Activated CD4-positive, alpha-beta T cell treated with anti-CD3 and anti-CD28 coated beads for 36 hours (primary cell): ENCODE measurements around the gene FRMD4A. TPM values are rescaled to one million over a fixed set of nuclear protein-coding genes. Genes with fewer than 3 reads are reported as not detected.

Experiments
- ATAC-seq: fragments of 200-7000 bp; cut with Tn5 transposase; one replicate; pipeline ENCODE4 v1.10.0; 2021; ENCODE audit warnings: mild to moderate bottlenecking, moderate library complexity
- CTCF ChIA-PET: fragments of 350-600 bp; sonication (Branson Sonifier 250); formaldehyde crosslinking; loops from one replicate; lab custom pipeline; 2021; ENCODE audit warnings: antibody characterized with exemption; lab: Charles Lee
- POLR2A ChIA-PET: fragments of 350-600 bp; sonication (Branson Sonifier 250); formaldehyde crosslinking; loops from one replicate; lab custom pipeline; 2021; ENCODE audit warnings: antibody characterized with exemption, inconsistent platforms; lab: Charles Lee
- DNase-seq: peaks from one replicate; pipeline ENCODE4 v3.0.0-alpha.2; 2020
- H3K27ac Mint-ChIP-seq: one replicate; pipeline ENCODE4 v1.8.0; 2021; ENCODE audit warnings: mixed read lengths
- H3K27me3 Mint-ChIP-seq: one replicate; pipeline ENCODE4 v1.8.0; 2021; ENCODE audit warnings: mixed read lengths
- H3K36me3 Mint-ChIP-seq: one replicate; pipeline ENCODE4 v1.8.0; 2021; ENCODE audit warnings: low read depth, mixed read lengths
- H3K4me1 Mint-ChIP-seq: one replicate; pipeline ENCODE4 v1.8.0; 2021; ENCODE audit warnings: mixed read lengths
- H3K4me3 Mint-ChIP-seq: one replicate; pipeline ENCODE4 v1.8.0; 2021; ENCODE audit warnings: mild to moderate bottlenecking, moderate library complexity, mixed read lengths
- H3K9me3 Mint-ChIP-seq: one replicate; pipeline ENCODE4 v1.8.0; 2021; ENCODE audit warnings: low read depth, mixed read lengths
- intact Hi-C, 2 experiments: fragments of 100-400 bp; cut with DNase I in 1 of 2; cut with micrococcal nuclease in 1 of 2; formaldehyde crosslinking; loops; one replicate each; pipeline versions ENCODE4 v1.14.2 to v1.15.1; 2022 to 2024; cut with DNase I, micrococcal nuclease
- total RNA-seq, 2 experiments: library from RNA; stranded (reverse); gene quantifications; one replicate each; pipeline ENCODE4 v1.2.3, GENCODE V29; 2021

Gene FRMD4A
- total RNA-seq, 2 experiments from 2014 or later = 0.85 to 1.3 TPM

- CTCF ChIA-PET = no interaction called here
- POLR2A ChIA-PET = no interaction called here
- Mint-ChIP-seq H3K36me3 (no peaks in the 10 kb centered on the region), H3K27me3 (peaks cover 67% of the 10 kb centered on the region), H3K27ac (no peak overlapping the region), H3K4me3 (no peak overlapping the region), H3K9me3 (no peaks in the 10 kb centered on the region), H3K4me1 (peaks cover 15% of the 10 kb centered on the region)
- ATAC-seq (no peak), DNase-seq (no peak)
- intact Hi-C loops = no loop called here
These were observed 159.4 kb downstream of the FRMD4A start for GRCh38 chr10:14171336-14171735.

GRCh38 chr10:14163377-14164086 lies 167.2 kb downstream of the FRMD4A start:
- H3K4me1 Mint-ChIP-seq = no peaks in the 10 kb centered on the region
- no peak for DNase-seq
- H3K9me3 Mint-ChIP-seq = no peaks in the 10 kb centered on the region
- no peak for ATAC-seq
- H3K4me3 Mint-ChIP-seq = no peak overlapping the region
- no peaks in the 10 kb centered on the region for H3K36me3 Mint-ChIP-seq
- H3K27ac Mint-ChIP-seq = no peak overlapping the region
- H3K27me3 Mint-ChIP-seq = peaks cover 33% of the 10 kb centered on the region
- CTCF ChIA-PET = interaction anchor here (1.2 kb wide), 1 partner anchor 219 kb away, joined by 3 read pairs; no protein-coding TSS in a partner anchor
- intact Hi-C loops = no loop called here
- POLR2A ChIA-PET = interaction anchor here (0.6 kb wide), 1 partner anchor 17 kb away, joined by 3 read pairs; no protein-coding TSS in a partner anchor

DNA sequence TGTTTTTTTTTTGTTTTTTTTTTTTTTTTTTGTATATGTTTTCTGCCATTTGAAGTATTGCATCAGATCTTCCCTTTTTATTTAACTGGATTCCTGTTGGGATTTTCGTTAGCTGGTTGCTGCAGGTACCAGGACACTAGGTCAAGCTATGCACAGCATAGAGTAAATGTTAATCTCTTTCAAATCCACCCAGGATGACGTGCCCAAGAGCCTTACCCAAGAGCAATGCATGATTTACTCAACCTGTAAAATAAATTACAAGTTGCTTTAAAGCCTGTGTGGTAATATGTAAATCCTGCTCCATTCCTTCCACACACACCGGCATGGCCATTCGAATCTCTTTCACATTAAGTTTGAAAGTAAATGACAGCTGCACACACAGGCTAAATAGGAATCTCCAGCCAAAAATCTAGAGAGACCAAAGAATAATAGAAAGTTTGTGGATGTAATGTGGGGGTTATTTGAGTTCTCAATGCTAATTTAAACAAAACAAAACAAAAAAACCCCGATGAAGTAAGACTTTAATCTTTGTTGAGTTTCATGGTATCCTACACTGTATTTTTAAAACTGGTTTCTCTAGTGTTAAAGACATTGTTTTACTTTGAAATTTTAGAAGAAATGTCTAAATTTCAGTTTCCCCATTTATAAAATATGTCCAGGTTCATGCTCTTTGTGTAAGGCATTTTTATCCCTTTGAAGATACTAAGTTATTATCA lies 167.9 kb downstream of the FRMD4A start:
- H3K36me3 Mint-ChIP-seq = no peaks in the 10 kb centered on the region
- ATAC-seq (no peak), DNase-seq (no peak)
- no peaks in the 10 kb centered on the region for H3K4me1 Mint-ChIP-seq
- intact Hi-C loops = no loop called here
- H3K27me3 Mint-ChIP-seq = peaks cover 30% of the 10 kb centered on the region
- no peak overlapping the region for H3K4me3 Mint-ChIP-seq
- H3K9me3 Mint-ChIP-seq = no peaks in the 10 kb centered on the region
- ChIA-PET POLR2A (interaction anchor here (0.6 kb wide), 1 partner anchor 18 kb away, joined by 3 read pairs; no protein-coding TSS in a partner anchor), CTCF (interaction anchor here (1.2 kb wide), 1 partner anchor 219 kb away, joined by 3 read pairs; no protein-coding TSS in a partner anchor)
- no peak overlapping the region for H3K27ac Mint-ChIP-seq

DNA sequence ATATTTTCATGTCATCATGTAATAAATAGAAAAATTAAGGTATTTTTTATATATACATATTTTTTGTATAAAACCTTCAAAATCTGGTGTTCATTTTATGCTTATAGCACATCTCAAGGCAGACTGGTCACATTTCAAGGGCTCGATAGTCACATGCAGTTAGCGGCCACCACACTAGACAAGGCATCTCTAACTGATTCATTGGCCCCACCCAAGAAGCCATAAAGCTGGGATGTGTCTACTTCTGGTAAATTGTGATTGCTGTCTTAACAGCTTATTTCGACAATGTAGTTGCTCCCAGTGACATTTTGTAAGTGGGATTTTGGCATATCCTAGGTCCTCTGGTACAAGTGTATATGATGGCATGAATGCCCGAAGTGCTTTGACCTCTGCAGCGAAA lies 168.7 kb downstream of the FRMD4A start:
- intact Hi-C loops = no loop called here
- H3K36me3 Mint-ChIP-seq = no peaks in the 10 kb centered on the region
- no peaks in the 10 kb centered on the region for H3K9me3 Mint-ChIP-seq
- no peak for ATAC-seq
- POLR2A ChIA-PET = no interaction called here
- peaks cover 28% of the 10 kb centered on the region for H3K27me3 Mint-ChIP-seq
- no peak for DNase-seq
- CTCF ChIA-PET = no interaction called here
- no peak overlapping the region for H3K27ac Mint-ChIP-seq
- no peak overlapping the region for H3K4me3 Mint-ChIP-seq
- H3K4me1 Mint-ChIP-seq = no peaks in the 10 kb centered on the region

GRCh38 chr10:14160299-14160698 lies 170.4 kb downstream of the FRMD4A start:
- H3K27ac Mint-ChIP-seq = no peak overlapping the region
- ATAC-seq (no peak), DNase-seq (no peak)
- intact Hi-C loops = no loop called here
- no peaks in the 10 kb centered on the region for H3K36me3 Mint-ChIP-seq
- no peak overlapping the region for H3K4me3 Mint-ChIP-seq
- H3K27me3 Mint-ChIP-seq = peaks cover 25% of the 10 kb centered on the region
- CTCF ChIA-PET = interaction anchor here (0.6 kb wide), 1 partner anchor 501 kb away, joined by 3 read pairs; no protein-coding TSS in a partner anchor
- H3K4me1 Mint-ChIP-seq = no peaks in the 10 kb centered on the region
- POLR2A ChIA-PET = no interaction called here
- peaks cover 3% of the 10 kb centered on the region for H3K9me3 Mint-ChIP-seq

DNA sequence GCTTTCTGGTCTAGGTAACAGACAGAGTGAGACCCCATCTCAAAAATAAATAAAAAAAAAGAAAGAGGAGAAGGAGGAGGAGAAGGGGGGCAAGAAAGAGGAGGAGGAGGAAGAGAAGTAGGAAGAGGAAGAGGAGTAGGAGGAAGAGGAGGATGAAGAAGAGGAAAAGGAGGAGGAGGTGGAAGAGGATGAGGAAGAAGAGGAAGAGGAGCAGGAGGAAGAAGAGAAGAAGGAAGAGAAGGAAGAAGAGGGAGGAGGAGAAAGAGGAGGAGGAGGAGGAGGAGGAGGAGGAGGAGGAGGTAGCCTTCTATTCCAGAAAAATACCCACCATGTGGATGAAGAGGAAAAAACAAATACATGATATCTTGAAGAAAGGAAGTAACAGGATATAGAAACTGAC lies 172.1 kb downstream of the FRMD4A start:
- Mint-ChIP-seq H3K9me3 (peaks cover 3% of the 10 kb centered on the region), H3K4me3 (no peak overlapping the region), H3K4me1 (no peaks in the 10 kb centered on the region), H3K27me3 (peaks cover 23% of the 10 kb centered on the region), H3K36me3 (no peaks in the 10 kb centered on the region), H3K27ac (no peak overlapping the region)
- ATAC-seq = no peak
- no peak for DNase-seq
- CTCF ChIA-PET = interaction anchor here (0.6 to 0.7 kb wide), 2 partner anchors 71 to 638 kb away, joined by 3 to 5 read pairs; no protein-coding TSS in a partner anchor
- POLR2A ChIA-PET = no interaction called here
- intact Hi-C loops = no loop called here

DNA sequence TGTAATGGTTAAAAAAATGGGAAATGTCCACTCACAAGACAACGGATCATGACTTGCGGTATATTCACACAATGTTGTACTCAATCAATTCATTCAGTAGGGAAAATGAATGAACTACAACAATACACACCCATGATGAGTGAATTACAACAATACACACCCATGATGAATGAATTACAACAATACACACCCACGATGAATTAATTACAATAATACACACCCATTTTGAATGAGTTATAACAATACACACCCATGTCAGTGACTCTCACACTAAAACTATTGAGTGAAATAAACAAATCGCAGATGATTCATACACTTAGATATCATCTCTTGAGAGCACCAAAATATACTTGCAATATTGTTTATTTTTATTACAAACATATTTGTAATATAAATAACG lies 174.6 kb downstream of the FRMD4A start:
- ATAC-seq (no peak), DNase-seq (no peak)
- H3K27ac Mint-ChIP-seq = no peak overlapping the region
- no peak overlapping the region for H3K4me3 Mint-ChIP-seq
- ChIA-PET POLR2A (no interaction called here), CTCF (no interaction called here)
- intact Hi-C loops = no loop called here
- H3K27me3 Mint-ChIP-seq = peaks cover 12% of the 10 kb centered on the region
- peaks cover 3% of the 10 kb centered on the region for H3K9me3 Mint-ChIP-seq
- no peaks in the 10 kb centered on the region for H3K36me3 Mint-ChIP-seq
- H3K4me1 Mint-ChIP-seq = no peaks in the 10 kb centered on the region

GRCh38 chr10:14153570-14154055 lies 177.1 kb downstream of the FRMD4A start:
- ATAC-seq = no peak
- H3K27ac Mint-ChIP-seq = no peak overlapping the region
- POLR2A ChIA-PET = interaction anchor here (0.9 kb wide), 1 partner anchor 33 kb away, joined by 3 read pairs; no protein-coding TSS in a partner anchor
- DNase-seq = no peak
- no peaks in the 10 kb centered on the region for H3K36me3 Mint-ChIP-seq
- H3K4me1 Mint-ChIP-seq = no peaks in the 10 kb centered on the region
- no peak overlapping the region for H3K4me3 Mint-ChIP-seq
- H3K9me3 Mint-ChIP-seq = peaks cover 3% of the 10 kb centered on the region
- intact Hi-C loops = no loop called here
- peaks cover 7% of the 10 kb centered on the region for H3K27me3 Mint-ChIP-seq
- CTCF ChIA-PET = interaction anchor here (0.7 kb wide), 1 partner anchor 105 kb away, joined by 4 read pairs; no protein-coding TSS in a partner anchor

- Mint-ChIP-seq H3K4me3 (no peak overlapping the region), H3K4me1 (no peaks in the 10 kb centered on the region), H3K27me3 (peaks cover 8% of the 10 kb centered on the region), H3K36me3 (no peaks in the 10 kb centered on the region), H3K9me3 (peaks cover 3% of the 10 kb centered on the region), H3K27ac (no peak overlapping the region)
- DNase-seq (no peak), ATAC-seq (no peak)
- intact Hi-C loops = no loop called here
- POLR2A ChIA-PET = no interaction called here
- CTCF ChIA-PET = no interaction called here
These were observed 179.2 kb downstream of the FRMD4A start for GRCh38 chr10:14151571-14151970.

GRCh38 chr10:14150526-14150925 lies 180.2 kb downstream of the FRMD4A start:
- ChIA-PET CTCF (no interaction called here), POLR2A (no interaction called here)
- peaks cover 7% of the 10 kb centered on the region for H3K27me3 Mint-ChIP-seq
- H3K4me3 Mint-ChIP-seq = no peak overlapping the region
- intact Hi-C loops = no loop called here
- DNase-seq (no peak), ATAC-seq (no peak)
- H3K4me1 Mint-ChIP-seq = no peaks in the 10 kb centered on the region
- H3K27ac Mint-ChIP-seq = no peak overlapping the region
- H3K9me3 Mint-ChIP-seq = no peaks in the 10 kb centered on the region
- no peaks in the 10 kb centered on the region for H3K36me3 Mint-ChIP-seq

DNA sequence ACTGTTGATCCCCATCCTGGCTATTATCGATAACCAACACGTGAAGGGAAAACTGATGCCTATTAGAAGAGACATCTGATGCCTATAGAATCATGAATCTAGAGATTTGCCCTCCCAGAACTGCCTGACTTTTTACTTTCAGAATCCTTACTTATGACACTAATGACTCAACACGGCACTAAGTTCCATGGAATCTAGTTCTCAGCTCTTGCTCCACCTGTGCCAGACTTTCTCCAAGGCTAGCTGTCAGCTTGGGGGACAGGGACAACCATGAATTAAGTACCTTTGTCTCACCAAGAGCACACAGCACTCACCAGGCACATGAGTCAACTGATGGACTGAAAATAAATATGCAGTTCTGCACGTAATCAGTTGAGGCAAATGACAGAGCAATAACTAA lies 184.2 kb downstream of the FRMD4A start:
- H3K27me3 Mint-ChIP-seq = peaks cover 18% of the 10 kb centered on the region
- H3K4me1 Mint-ChIP-seq = no peaks in the 10 kb centered on the region
- H3K4me3 Mint-ChIP-seq = no peak overlapping the region
- no peaks in the 10 kb centered on the region for H3K9me3 Mint-ChIP-seq
- ChIA-PET POLR2A (no interaction called here), CTCF (no interaction called here)
- intact Hi-C loops = no loop called here
- DNase-seq = no peak
- no peaks in the 10 kb centered on the region for H3K36me3 Mint-ChIP-seq
- no peak for ATAC-seq
- no peak overlapping the region for H3K27ac Mint-ChIP-seq
